Kidney tubule cell (primary cell): Measurements from ENCODE around the gene GSE1.

Experiments
- DNase-seq: peaks from one replicate; pipeline ENCODE4 v3.0.0-alpha.2; 2018; ENCODE audit warnings: low spot score

Gene GSE1

DNA sequence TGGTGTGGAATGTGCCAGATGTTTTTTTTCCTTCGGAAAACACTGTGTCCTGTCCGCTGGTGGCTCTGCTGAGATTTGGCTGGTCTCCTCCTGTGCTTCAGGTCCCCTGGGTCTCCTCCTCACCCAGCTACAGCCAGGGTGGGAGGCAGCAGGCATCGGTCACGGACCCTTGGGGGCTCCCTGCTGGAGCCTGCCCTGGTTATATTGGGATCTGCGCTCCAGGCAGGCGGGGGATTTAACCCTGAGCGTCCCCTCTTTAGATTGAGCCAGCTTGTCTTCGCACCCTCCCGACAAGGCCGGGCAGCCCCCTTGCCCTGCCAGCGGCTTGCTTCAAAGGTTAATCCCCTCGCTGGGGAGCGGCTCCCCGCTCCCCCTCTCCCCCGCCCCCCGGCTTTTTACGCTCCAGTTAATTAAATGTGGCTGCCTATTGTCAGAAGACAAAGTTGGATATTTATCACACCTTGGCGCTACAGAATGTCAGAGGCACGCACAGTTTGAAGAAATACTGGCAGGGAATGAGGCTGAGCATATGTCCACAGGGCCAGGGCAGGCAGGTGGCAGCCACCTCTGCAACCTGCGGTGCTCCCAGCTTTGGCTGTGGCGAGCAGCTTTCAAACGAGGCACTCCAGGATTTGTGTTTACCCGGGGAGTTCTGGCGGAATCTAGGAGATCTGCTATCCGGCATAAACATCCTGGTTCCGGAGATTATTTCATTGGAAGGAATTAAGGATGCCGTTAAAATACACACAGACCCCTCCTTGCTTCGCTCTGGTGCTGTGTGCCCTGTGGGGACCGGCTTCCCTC lies 38.2 kb upstream of the GSE1 start:
- no peak for DNase-seq

- no peak for DNase-seq
Observed at GRCh38 chr16:85575920-85576319, 37.2 kb upstream of the GSE1 start.

- DNase-seq = no peak
Observed at GRCh38 chr16:85576944-85577343, 36.2 kb upstream of the GSE1 start.

DNA sequence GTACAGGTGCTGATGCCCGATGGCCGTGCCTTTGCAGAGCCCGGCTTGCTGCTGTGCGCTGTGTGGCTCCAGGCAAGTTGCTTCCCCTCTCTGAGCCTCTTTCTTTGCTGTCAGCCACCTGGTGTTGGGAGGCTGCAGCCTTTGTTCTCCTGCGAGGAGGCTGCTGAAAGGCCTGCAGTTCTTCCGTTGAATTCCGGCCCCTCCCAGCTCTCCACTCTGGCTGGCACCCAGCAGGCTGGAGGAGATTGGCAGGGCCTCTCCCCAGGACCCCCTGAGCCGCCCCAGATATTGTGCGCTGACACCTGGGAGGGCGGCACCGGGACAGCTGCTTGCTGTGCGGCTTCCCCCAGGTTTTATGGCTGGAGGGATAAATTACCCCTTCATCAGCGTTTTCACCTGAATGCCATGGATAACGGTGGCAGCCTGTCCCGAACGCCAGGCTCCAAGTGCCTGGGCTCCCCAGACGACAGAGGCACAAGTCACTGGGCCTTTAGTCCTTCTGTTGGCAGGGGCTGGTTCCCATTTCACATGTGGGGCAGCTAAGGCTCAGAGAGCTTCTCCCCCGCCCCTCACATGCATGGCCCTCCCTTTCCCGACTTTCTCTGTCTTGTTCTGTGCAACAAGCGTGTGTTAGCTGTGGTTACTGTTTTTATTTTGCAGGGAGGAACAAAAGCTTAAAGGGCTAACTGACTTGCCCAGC lies 35.1 kb upstream of the GSE1 start:
- no peak for DNase-seq

- DNase-seq = no peak
Observed at GRCh38 chr16:85578599-85578948, 34.5 kb upstream of the GSE1 start.

- no peak for DNase-seq
Observed at GRCh38 chr16:85579191-85579590, 33.9 kb upstream of the GSE1 start.

GRCh38 chr16:85579923-85580580 lies 33.1 kb upstream of the GSE1 start:
- no peak for DNase-seq

DNA sequence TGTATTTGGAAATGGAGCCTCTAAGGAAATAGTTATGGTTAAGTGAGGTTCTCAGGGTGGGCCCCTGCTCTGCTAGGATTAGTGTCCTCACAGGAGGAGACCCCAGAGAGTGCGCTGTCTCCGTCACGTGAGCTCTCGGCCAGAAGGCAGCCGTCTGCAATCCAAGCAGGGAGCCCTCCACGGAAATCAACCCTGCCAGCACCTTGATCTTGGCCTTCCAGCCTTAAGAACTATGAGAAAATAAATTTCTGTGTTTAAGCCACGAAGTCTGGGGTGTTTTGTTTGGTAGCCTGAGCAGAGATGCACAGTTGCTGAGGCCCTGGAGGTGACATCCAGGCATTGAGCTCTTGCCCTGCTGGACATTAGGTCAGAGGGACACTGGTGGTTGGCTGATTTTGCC lies 32.4 kb upstream of the GSE1 start:
- no peak for DNase-seq

DNA sequence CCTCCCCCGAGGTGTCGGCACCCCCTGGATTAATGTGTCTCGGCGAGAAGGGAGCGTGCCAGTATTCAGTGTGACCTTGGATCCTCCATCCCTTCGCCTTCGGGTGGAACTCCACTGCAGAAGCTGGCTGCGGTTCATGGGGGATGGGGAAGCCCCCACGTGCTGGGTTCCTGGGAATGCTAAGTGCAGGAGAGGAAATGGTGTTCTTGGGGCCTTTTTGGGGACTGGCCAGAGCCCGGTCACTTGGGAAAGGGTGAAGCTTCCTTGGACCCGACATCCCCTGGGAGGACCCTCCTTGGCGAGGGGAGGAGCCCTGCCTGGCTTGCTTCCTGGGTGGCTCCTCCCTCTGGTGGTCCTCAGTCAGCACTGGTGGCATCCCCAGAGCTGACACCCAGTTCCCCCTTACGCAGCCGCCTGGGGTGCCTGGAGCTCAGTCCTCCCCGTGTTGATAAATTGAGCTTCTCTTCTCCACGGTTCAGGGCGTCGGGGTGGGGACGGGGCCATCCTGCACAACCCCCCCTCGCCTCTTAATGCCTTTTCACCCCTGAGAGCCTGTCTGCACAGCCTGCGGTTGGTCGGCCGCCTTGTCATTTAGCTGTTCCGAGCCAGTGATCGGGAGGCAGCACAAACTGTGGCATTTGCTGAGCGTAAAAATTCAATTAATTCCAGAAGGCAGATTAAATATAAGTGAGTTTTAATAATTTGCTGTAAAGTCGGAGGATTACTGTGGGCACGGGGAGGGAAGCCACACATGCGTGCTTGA lies 30.7 kb upstream of the GSE1 start:
- peak; percentile 64 for DNase-seq

- DNase-seq = no peak
Observed at GRCh38 chr16:85583491-85584181, 29.5 kb upstream of the GSE1 start.

- DNase-seq = no peak
Observed at GRCh38 chr16:85584267-85584666, 28.9 kb upstream of the GSE1 start.

DNA sequence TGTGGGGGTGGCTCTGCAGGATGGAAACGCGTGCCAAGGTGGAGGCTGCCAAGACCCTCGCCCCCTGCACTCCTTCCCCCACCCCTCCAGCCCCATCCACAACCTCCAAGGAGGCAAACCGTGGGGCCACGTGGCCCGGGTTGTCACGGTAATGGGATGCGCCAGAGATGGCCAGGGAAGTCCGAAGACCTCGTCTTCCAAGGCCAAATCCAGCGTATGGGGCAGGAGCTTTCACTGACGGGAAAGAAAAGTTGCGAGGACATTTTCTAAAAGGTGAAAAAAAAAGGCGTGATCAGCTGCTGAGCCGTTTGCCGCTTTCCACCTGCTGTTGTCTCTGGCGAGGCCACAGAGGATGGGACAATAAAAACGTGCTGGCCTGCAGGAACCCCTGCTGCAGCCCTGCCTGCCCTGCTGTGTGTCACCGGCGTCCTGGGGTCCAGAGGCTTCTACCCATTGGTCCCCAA lies 28.3 kb upstream of the GSE1 start:
- no peak for DNase-seq

DNA sequence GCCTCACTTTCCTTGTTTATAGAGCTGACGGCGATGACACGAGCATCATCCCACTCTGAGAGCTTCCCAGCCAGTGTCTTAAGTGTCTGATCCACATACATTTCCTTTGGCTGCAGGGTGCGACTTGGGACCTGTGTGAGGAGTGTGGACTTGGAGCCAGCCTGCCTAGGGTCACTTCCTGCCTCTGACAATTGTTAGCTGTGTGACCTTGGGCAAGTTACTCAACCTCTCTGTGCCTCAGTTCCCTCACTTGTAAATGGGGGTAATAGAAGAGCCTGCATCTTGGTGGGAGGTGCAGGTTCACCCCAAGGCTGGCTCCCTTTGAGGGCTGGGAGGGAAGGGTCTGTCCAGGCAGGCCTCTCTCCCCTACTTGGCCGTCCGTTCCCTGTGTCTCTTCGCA lies 27.4 kb upstream of the GSE1 start:
- DNase-seq = no peak

DNA sequence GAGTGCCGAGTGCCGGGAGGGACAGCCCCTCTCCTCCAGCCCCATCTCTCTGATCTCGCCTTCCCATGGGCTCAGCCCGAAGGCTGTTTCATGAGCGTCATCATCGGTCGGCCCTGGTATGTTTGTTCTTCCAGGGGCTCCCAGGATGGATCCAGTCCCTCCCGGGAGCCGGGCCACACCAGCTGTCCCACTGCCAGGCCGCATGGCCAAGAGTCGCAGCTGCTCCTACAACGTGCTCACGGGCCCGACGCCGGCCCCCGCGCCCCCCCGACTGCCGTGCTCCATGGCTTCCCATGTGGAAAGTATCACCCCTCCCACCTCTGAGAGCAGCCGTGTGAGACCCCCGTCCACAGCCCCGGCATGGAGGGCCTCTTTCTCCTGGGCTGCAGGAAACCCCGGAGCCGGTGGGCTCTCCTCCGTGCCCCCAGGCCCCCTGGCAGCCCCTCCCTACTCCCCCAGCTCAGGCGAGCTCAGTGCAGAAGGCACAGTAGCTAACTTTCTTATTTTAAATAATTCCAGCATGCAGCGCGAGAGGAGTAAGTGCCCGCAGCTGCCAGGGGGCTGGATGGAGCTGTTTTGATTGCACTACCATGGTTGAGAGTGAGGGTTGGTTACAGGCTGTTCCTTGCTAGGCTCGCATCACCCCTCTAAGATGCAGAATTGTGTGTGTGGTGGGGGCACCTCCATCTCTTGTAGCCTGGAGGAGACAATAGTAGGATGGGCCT lies 26.6 kb upstream of the GSE1 start:
- DNase-seq = no peak

- no peak for DNase-seq
Observed at GRCh38 chr16:85587762-85588556, 25.2 kb upstream of the GSE1 start.

- DNase-seq = no peak
Observed at GRCh38 chr16:85588562-85589503, 24.3 kb upstream of the GSE1 start.

- no peak for DNase-seq
Observed at GRCh38 chr16:85589688-85590505, 23.2 kb upstream of the GSE1 start.

DNA sequence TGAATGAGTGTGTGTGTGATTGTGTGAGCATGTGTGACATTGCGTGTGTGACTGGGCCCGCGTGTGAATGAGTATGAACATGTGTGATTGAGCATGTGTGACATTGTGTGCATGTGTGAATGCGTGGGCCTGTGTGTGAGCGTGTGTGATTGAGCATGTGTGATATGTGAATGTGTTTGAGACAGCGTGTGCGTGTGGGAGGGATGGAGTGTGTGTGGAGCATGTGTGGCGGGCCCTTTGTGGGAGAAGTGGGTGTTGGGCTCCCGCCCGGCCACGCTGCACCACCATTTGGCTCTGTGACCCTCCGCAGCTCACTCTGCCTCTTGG lies 22.7 kb upstream of the GSE1 start:
- no peak for DNase-seq
